AG04450 (cell line): ENCODE data around the gene RPS15. TPM values are rescaled to one million over a fixed set of nuclear protein-coding genes. Genes with fewer than 3 reads are reported as not detected.

ENCODE experiments used
- CTCF ChIA-PET: fragments of 300-600, 350-600 bp; formaldehyde crosslinking; extraction: SDS; loops from one replicate; lab custom pipeline; 2022; ENCODE audit warnings: antibody characterized with exemption, inconsistent platforms; lab: Charles Lee
- POLR2A ChIA-PET: fragments of 350-600 bp; formaldehyde crosslinking; extraction: SDS; loops from one replicate; lab custom pipeline; 2021; ENCODE audit warnings: antibody characterized with exemption, inconsistent platforms; lab: Yijun Ruan, JAX
- DNase-seq: peaks from one replicate; pipeline ENCODE4 v3.0.0-alpha.2; 2011; ENCODE audit warnings: low read depth, low spot score
- H3K27ac ChIP-seq: one replicate; pipeline ENCODE4 v1.5.1; 2012; ENCODE audit warnings: low read depth, low read length, control low read depth
- H3K27me3 ChIP-seq: one replicate; pipeline ENCODE4 v1.6.0; 2012; ENCODE audit warnings: low read length; ENCODE audit not compliant: control insufficient read depth, insufficient read depth
- H3K4me3 ChIP-seq: 2 replicates; pipeline ENCODE4 v1.5.1; 2011; ENCODE audit warnings: mild to moderate bottlenecking, low read depth, low read length, control low read depth
- H3K9me3 ChIP-seq: 2 replicates; pipeline ENCODE4 v1.5.1; 2012; ENCODE audit warnings: low read length; ENCODE audit not compliant: control insufficient read depth, insufficient read depth
- CTCF ChIP-seq: IDR thresholded peaks from 2 replicates; pipeline ENCODE4 v1.5.1; 2011; ENCODE audit warnings: low read depth, low read length, control low read depth, inconsistent platforms
- polyA plus RNA-seq: library from polyadenylated mRNA; depleted of rRNA; stranded (reverse); fragments of >200 nt; gene quantifications from 2 replicates; pipeline ENCODE4 v1.2.3, GENCODE V29; 2011

Gene RPS15
- polyA plus RNA-seq, 1 experiment, result 596 TPM

- no peak overlapping the region for H3K27ac ChIP-seq
- H3K4me3 ChIP-seq, result no peak overlapping the region
- peaks cover 10% of the 10 kb centered on the region; the same call in 1 of the 2 replicates for H3K9me3 ChIP-seq
- CTCF ChIA-PET, result no interaction called here
- POLR2A ChIA-PET, result interaction anchor here (0.7 kb wide), 1 partner anchor 427 kb away, joined by 3 read pairs; the partner anchor contains the start of gene CNN2
- H3K27me3 ChIP-seq, result peaks cover 73% of the 10 kb centered on the region
- no peak for DNase-seq
- TF ChIP-seq CTCF, result no peak
These were observed 15.5 kb downstream of the RPS15 start for GRCh38 chr19:1453525-1454364.

DNA sequence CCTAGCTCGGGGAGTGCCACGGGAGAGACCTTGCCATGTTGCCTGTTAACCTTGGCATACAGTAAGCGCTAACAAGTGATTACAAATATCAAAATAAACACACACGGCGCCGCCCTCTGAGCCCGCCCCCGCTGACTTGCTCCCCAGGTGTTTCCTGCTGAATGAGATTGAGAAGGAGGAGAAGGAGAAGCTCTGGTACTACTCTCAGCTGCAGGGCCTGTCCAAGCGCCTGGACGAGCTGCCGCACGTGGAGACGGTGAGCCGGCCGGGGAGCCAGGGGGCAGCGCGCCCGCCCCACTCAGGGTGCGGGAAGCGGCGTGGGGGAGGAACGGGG is 16.8 kb downstream of the RPS15 start:
- Histone ChIP-seq H3K9me3 (peaks cover 10% of the 10 kb centered on the region; the same call in 1 of the 2 replicates), H3K27me3 (peaks cover 64% of the 10 kb centered on the region), H3K27ac (no peak overlapping the region), H3K4me3 (no peak overlapping the region)
- TF ChIP-seq CTCF, result no peak
- DNase-seq, result no peak
- ChIA-PET CTCF (no interaction called here), POLR2A (interaction anchor here (0.6 to 0.7 kb wide), 2 partner anchors 34 to 153 kb away, joined by 3 to 6 read pairs; no protein-coding TSS in a partner anchor)

- CTCF ChIA-PET, result no interaction called here
These were observed 17.3 kb downstream of the RPS15 start for GRCh38 chr19:1455336-1456120.

GRCh38 chr19:1456121-1456900 is 18.1 kb downstream of the RPS15 start:
- Histone ChIP-seq H3K27me3 (peaks cover 51% of the 10 kb centered on the region), H3K4me3 (no peak overlapping the region), H3K27ac (no peak overlapping the region), H3K9me3 (peaks cover 10% of the 10 kb centered on the region; the same call in 1 of the 2 replicates)
- CTCF ChIA-PET, result no interaction called here
- no peak for TF ChIP-seq CTCF
- POLR2A ChIA-PET, result interaction anchor here (0.7 to 0.8 kb wide), 2 partner anchors 15 to 55 kb away, joined by 3 read pairs; no protein-coding TSS in a partner anchor
- no peak for DNase-seq

More at GRCh38 chr19:1455336-1456120, 17.3 kb downstream of the RPS15 start:
- POLR2A ChIA-PET, result interaction anchor here (0.7 to 0.8 kb wide), 3 partner anchors 16 to 55 kb away, joined by 3 read pairs; no protein-coding TSS in a partner anchor
- no peak for DNase-seq
- no peak for TF ChIP-seq CTCF
- Histone ChIP-seq H3K27me3 (peaks cover 59% of the 10 kb centered on the region), H3K4me3 (no peak overlapping the region), H3K9me3 (peaks cover 10% of the 10 kb centered on the region; the same call in 1 of the 2 replicates), H3K27ac (no peak overlapping the region)
